HEK293T (cell line): Measurements from ENCODE around the gene LMO2.

Source experiments
- CTCF ChIA-PET: fragments of 350-600 bp; formaldehyde crosslinking; extraction: SDS; loops from one replicate; lab custom pipeline; 2021; ENCODE audit warnings: antibody characterized with exemption, inconsistent platforms; lab: Yijun Ruan, JAX
- POLR2A ChIA-PET: fragments of 350-600 bp; formaldehyde crosslinking; extraction: SDS; loops from one replicate; lab custom pipeline; 2020; ENCODE audit warnings: antibody characterized with exemption, inconsistent platforms; lab: Yijun Ruan, JAX
- DNase-seq: peaks from one replicate; pipeline ENCODE4 v3.0.0; 2012; ENCODE audit warnings: mixed read lengths; ENCODE audit errors: extremely low spot score
- ARNT ChIP-seq: fragments of 450-650 bp; IDR thresholded peaks from 2 replicates; pipeline ENCODE4 v1.6.1; 2017; ENCODE audit warnings: mild to moderate bottlenecking
- BHLHE40 ChIP-seq: fragments of 450-650 bp; IDR thresholded peaks from 2 replicates; pipeline ENCODE4 v1.6.1; 2016; ENCODE audit warnings: mild to moderate bottlenecking, moderate library complexity, borderline replicate concordance
- CTBP1 ChIP-seq: fragments of 450-650 bp; IDR thresholded peaks from 2 replicates; pipeline ENCODE4 v1.6.1; 2016; ENCODE audit warnings: borderline replicate concordance
- ELF4 ChIP-seq: fragments of 450-650 bp; IDR thresholded peaks from 2 replicates; pipeline ENCODE4 v1.6.1; 2017; ENCODE audit warnings: antibody characterized with exemption
- FOXA1 ChIP-seq: fragments of 450-650 bp; IDR thresholded peaks from 2 replicates; pipeline ENCODE4 v1.6.1; 2016; ENCODE audit warnings: mild to moderate bottlenecking
- FOXK2 ChIP-seq: fragments of 450-650 bp; IDR thresholded peaks from 2 replicates; pipeline ENCODE4 v1.6.1; 2016; ENCODE audit warnings: mild to moderate bottlenecking
- FOXM1 ChIP-seq: fragments of 450-650 bp; IDR thresholded peaks from 2 replicates; pipeline ENCODE4 v1.6.1; 2017; ENCODE audit warnings: mild to moderate bottlenecking, borderline replicate concordance
- HDGF ChIP-seq: fragments of 450-650 bp; IDR thresholded peaks from 2 replicates; pipeline ENCODE4 v1.6.1; 2017; ENCODE audit warnings: antibody characterized with exemption, borderline replicate concordance
- L3MBTL2 ChIP-seq: fragments of 450-650 bp; conservative IDR thresholded peaks from 2 replicates; pipeline ENCODE4 v1.6.1; 2016; ENCODE audit warnings: mild to moderate bottlenecking
- LEF1 ChIP-seq: fragments of 450-650 bp; IDR thresholded peaks from 2 replicates; pipeline ENCODE4 v1.6.1; 2017; ENCODE audit warnings: mild to moderate bottlenecking, borderline replicate concordance
- NFRKB ChIP-seq: fragments of 450-650 bp; IDR thresholded peaks from 2 replicates; pipeline ENCODE4 v1.6.1; 2016; ENCODE audit warnings: mild to moderate bottlenecking, moderate library complexity
- PKNOX1 ChIP-seq: fragments of 450-650 bp; IDR thresholded peaks from 2 replicates; pipeline ENCODE4 v1.6.1; 2016
- SP1 ChIP-seq: fragments of 450-650 bp; IDR thresholded peaks from 2 replicates; pipeline ENCODE4 v1.6.1; 2017
- SUZ12 ChIP-seq: fragments of 450-650 bp; IDR thresholded peaks from 2 replicates; pipeline ENCODE4 v1.6.1; 2016; ENCODE audit warnings: mild to moderate bottlenecking
- TARDBP ChIP-seq: fragments of 450-650 bp; IDR thresholded peaks from 2 replicates; pipeline ENCODE4 v1.6.1; 2016
- ZNF384 ChIP-seq: fragments of 450-650 bp; IDR thresholded peaks from 2 replicates; pipeline ENCODE4 v1.6.1; 2016

The LMO2 gene

GRCh38 chr11:33889296-33889695 lies 2.6 kb downstream of the LMO2 start:
- CTCF ChIA-PET = no interaction called here
- no peak for DNase-seq
- POLR2A ChIA-PET = no interaction called here
- TF ChIP-seq BHLHE40 (no peak), TARDBP (no peak), LEF1 (no peak), ARNT (no peak), ELF4 (no peak), FOXM1 (no peak), L3MBTL2 (no peak), SP1 (no peak), NFRKB (no peak), HDGF (no peak), CTBP1 (no peak), PKNOX1 (no peak), ZNF384 (no peak), FOXA1 (no peak), SUZ12 (no peak), FOXK2 (no peak)

GRCh38 chr11:33887886-33888285 lies 4.0 kb downstream of the LMO2 start:
- ChIA-PET CTCF (no interaction called here), POLR2A (no interaction called here)
- DNase-seq = no peak
- TF ChIP-seq L3MBTL2 (no peak), ARNT (no peak), ZNF384 (no peak), LEF1 (no peak), PKNOX1 (no peak), FOXK2 (no peak), ELF4 (no peak)

- POLR2A ChIA-PET = no interaction called here
- TF ChIP-seq LEF1 (no peak), L3MBTL2 (no peak), HDGF (no peak), CTBP1 (no peak), BHLHE40 (no peak), ELF4 (no peak), FOXK2 (no peak), NFRKB (no peak)
- CTCF ChIA-PET = no interaction called here
- no peak for DNase-seq
Observed at GRCh38 chr11:33885338-33886005, 6.4 kb downstream of the LMO2 start.

GRCh38 chr11:33884601-33885000 lies 7.3 kb downstream of the LMO2 start:
- ChIA-PET POLR2A (no interaction called here), CTCF (interaction anchor here (0.6 kb wide), 1 partner anchor 727 kb away, joined by 3 read pairs; no protein-coding TSS in a partner anchor)
- DNase-seq = no peak
- TF ChIP-seq FOXK2 (no peak), ELF4 (no peak), PKNOX1 (no peak), TARDBP (no peak)

GRCh38 chr11:33884035-33884434 lies 7.8 kb downstream of the LMO2 start:
- TF ChIP-seq L3MBTL2 (no peak), SP1 (no peak), SUZ12 (no peak), FOXA1 (no peak)
- DNase-seq = no peak
- ChIA-PET POLR2A (no interaction called here), CTCF (no interaction called here)

- POLR2A ChIA-PET = no interaction called here
- CTCF ChIA-PET = no interaction called here
- TF ChIP-seq FOXK2 (no peak), SUZ12 (no peak), BHLHE40 (no peak), SP1 (no peak), L3MBTL2 (no peak), ZNF384 (no peak), NFRKB (no peak), PKNOX1 (no peak), ARNT (no peak), FOXM1 (no peak), FOXA1 (no peak), ELF4 (no peak), HDGF (no peak), TARDBP (no peak), CTBP1 (no peak), LEF1 (no peak)
Observed at GRCh38 chr11:33881651-33882503, 10.0 kb downstream of the LMO2 start.

More at GRCh38 chr11:33881651-33882503, 10.0 kb downstream of the LMO2 start:
- DNase-seq = no peak
